Measurements from ENCODE around the gene WFIKKN1. TPM values are rescaled to one million over a fixed set of nuclear protein-coding genes. Genes with fewer than 3 reads are reported as not detected.

WFIKKN1 gene
- total and polyA plus RNA-seq, 2 of the 13 experiments (the other 11 are each of a cell fraction or from before 2014, with no cell fraction given), result 1.7 to 4.9 TPM

- TF ChIP-seq KIAA2018 (CRISPR knock-in tag; IDR thresholded peaks at IDR 0.05; ENCODE audit: borderline replicate concordance), result no peak
- 0 out of 2 replicates have a peak, but pooled peaks have one; percentile 27 for TF ChIP-seq ZNF761 (CRISPR knock-in tag; conservative IDR thresholded peaks at IDR 0.05)
- TF ChIP-seq BRCA1 (CRISPR knock-in tag; IDR thresholded peaks at IDR 0.05), result 0 out of 2 replicates have a peak, but pooled peaks have one; percentile 72
- TF ChIP-seq ATAD3A (CRISPR knock-in tag; IDR thresholded peaks at IDR 0.05), result no peak
- TF ChIP-seq ZNF724P (CRISPR knock-in tag; IDR thresholded peaks at IDR 0.05; ENCODE audit: borderline replicate concordance), result no peak
- no peak for TF ChIP-seq REST (IDR thresholded peaks at IDR 0.05; ENCODE audit: borderline replicate concordance in 1 of 2, low read depth in 1 of 2, low read length in 2 of 2)
- peak; percentile 51; the same call in 1 of the 2 replicates for TF ChIP-seq ZNF609 (CRISPR knock-in tag; IDR thresholded peaks at IDR 0.05; ENCODE audit: borderline replicate concordance)
- no peak for TF ChIP-seq SMAD3 (CRISPR knock-in tag; IDR thresholded peaks at IDR 0.05)
- TF ChIP-seq ZNF546 (CRISPR knock-in tag; conservative IDR thresholded peaks at IDR 0.05), result no peak; the same call in 1 of the 2 replicates
- TF ChIP-seq ZNF670 (CRISPR knock-in tag; IDR thresholded peaks at IDR 0.05; ENCODE audit: borderline replicate concordance), result no peak
- no peak for TF ChIP-seq ZNF652 (CRISPR knock-in tag; IDR thresholded peaks at IDR 0.05; ENCODE audit: borderline replicate concordance, low read depth)
Observed at GRCh38 chr16:630249-630814, 453 bp upstream of the WFIKKN1 start (continued).
